Measurements from ENCODE around the gene GRIK3. TPM values are rescaled to one million over a fixed set of nuclear protein-coding genes. Genes with fewer than 3 reads are reported as not detected.

GRIK3 gene
- polyA plus RNA-seq, 2 of the 4 experiments (the other 2 are of a cell fraction), result not detected

DNA sequence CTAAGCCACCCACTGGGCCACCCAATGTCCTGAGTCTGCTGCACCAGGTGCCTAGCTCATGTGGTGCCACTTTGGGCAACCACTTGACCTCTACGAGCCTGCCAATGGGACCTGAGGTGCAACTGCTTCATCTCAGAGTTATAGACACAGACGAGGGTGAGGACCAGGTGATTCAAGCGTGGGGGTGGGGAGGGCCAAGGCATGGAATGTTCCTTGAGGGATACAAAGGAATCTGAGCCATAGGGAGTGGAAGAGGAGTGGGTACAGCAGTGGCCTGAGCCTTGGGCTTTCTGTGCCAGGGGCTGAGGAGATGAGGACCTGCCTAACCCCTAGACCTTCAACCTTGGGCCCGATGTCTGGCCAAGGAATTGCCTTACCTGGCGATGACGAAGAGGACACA lies 209.1 kb downstream of the GRIK3 start:
- H3K4me1 ChIP-seq, result no peaks in the 10 kb centered on the region
- H3K4me3 ChIP-seq, result no peak overlapping the region
- H3K27ac ChIP-seq, result no peak overlapping the region
- CTCF ChIA-PET, result no interaction called here
- ATAC-seq (no peak), FAIRE-seq (no peak), DNase-seq (ENCODE audit: low read depth in 1 of 2, low spot score in 1 of 2) (no peak)
- no peak overlapping the region for H3K4me2 ChIP-seq
- POLR2A ChIA-PET, result no interaction called here
- no peaks in the 10 kb centered on the region for H3K9me3 ChIP-seq
- TF ChIP-seq HOXB5 (CRISPR knock-in tag; IDR thresholded peaks at IDR 0.05), result no peak
- TF ChIP-seq CHD4 (IDR thresholded peaks at IDR 0.05; ENCODE audit: borderline replicate concordance), result no peak
- no peak for TF ChIP-seq HOXA7 (CRISPR knock-in tag; IDR thresholded peaks at IDR 0.05)
- TF ChIP-seq, protein P1, sequence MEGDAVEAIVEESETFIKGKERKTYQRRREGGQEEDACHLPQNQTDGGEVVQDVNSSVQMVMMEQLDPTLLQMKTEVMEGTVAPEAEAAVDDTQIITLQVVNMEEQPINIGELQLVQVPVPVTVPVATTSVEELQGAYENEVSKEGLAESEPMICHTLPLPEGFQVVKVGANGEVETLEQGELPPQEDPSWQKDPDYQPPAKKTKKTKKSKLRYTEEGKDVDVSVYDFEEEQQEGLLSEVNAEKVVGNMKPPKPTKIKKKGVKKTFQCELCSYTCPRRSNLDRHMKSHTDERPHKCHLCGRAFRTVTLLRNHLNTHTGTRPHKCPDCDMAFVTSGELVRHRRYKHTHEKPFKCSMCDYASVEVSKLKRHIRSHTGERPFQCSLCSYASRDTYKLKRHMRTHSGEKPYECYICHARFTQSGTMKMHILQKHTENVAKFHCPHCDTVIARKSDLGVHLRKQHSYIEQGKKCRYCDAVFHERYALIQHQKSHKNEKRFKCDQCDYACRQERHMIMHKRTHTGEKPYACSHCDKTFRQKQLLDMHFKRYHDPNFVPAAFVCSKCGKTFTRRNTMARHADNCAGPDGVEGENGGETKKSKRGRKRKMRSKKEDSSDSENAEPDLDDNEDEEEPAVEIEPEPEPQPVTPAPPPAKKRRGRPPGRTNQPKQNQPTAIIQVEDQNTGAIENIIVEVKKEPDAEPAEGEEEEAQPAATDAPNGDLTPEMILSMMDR (IDR thresholded peaks at IDR 0.05), result no peak
- 29% methylated on average over 5 of the region's 6 CpGs for WGBS (ENCODE audit: missing lambda C conversion rate)

DNA sequence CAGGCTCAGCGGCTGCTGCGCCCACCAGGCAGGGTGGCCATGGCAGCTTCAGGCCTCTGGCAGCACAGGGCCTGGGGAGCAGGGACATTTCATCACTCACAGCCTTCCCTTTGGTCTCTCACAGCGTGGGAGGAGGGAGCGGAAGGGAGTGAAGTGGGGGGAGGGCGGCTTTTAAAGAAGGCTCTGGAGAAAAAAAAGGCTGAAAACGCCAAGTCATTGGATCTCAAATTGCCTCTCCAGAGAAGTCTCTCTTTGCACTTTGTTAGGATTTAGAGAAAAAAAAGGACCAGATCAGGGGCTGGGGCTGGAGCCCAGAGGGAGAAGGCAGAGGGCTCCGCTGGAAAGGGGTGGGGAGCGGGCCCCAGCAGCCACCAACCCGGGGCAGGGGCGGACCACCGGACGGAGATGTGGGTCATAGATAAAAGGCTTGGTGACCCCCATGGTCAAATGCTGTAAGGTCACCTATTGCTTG lies 209.9 kb downstream of the GRIK3 start:
- no peak for DNase-seq (ENCODE audit: low read depth in 1 of 2, low spot score in 1 of 2)
- no peak for FAIRE-seq
- no peak for ATAC-seq
- CTCF ChIA-PET, result no interaction called here
- Histone ChIP-seq H3K4me3 (no peak overlapping the region), H3K4me1 (no peaks in the 10 kb centered on the region), H3K4me2 (no peak overlapping the region), H3K27ac (no peak overlapping the region), H3K9me3 (no peaks in the 10 kb centered on the region)
- POLR2A ChIA-PET, result no interaction called here
- 30% methylated on average over 9 of the region's 12 CpGs for WGBS (ENCODE audit: missing lambda C conversion rate)
- TF ChIP-seq FOSB (CRISPR knock-in tag; IDR thresholded peaks at IDR 0.05) (no peak), RCOR1 (IDR thresholded peaks at IDR 0.05; ENCODE audit: low read depth, low read length) (no peak), HOXB13 (CRISPR knock-in tag; IDR thresholded peaks at IDR 0.05; ENCODE audit: low read depth) (no peak), SREBF2 (IDR thresholded peaks at IDR 0.05) (no peak), CHD2 (IDR thresholded peaks at IDR 0.05; ENCODE audit: low read length, partially characterized antibody) (no peak), BHLHE40 (IDR thresholded peaks at IDR 0.05; ENCODE audit: low read depth, low read length) (no peak)

- Histone ChIP-seq H3K27ac (no peak overlapping the region), H3K9me3 (no peaks in the 10 kb centered on the region), H3K4me3 (no peak overlapping the region), H3K4me2 (no peak overlapping the region), H3K4me1 (no peaks in the 10 kb centered on the region)
- no CpG with 5 or more reads among the region's 2 CpGs for WGBS (ENCODE audit: missing lambda C conversion rate)
- POLR2A ChIA-PET, result no interaction called here
- DNase-seq (ENCODE audit: low read depth in 1 of 2, low spot score in 1 of 2), result no peak
- no peak for TF ChIP-seq ZFP36 (IDR thresholded peaks at IDR 0.05; ENCODE audit: borderline replicate concordance, partially characterized antibody)
- TF ChIP-seq RAD21 (conservative IDR thresholded peaks at IDR 0.05 in 1 of 2, IDR thresholded peaks at IDR 0.05 in 1 of 2), result no peak
- TF ChIP-seq NFE2L2 (conservative IDR thresholded peaks at IDR 0.05; ENCODE audit: low read length), result no peak
- TF ChIP-seq PHF8 (IDR thresholded peaks at IDR 0.05; ENCODE audit: borderline replicate concordance, low read depth), result no peak
- no peak for TF ChIP-seq HOXB13 (CRISPR knock-in tag; IDR thresholded peaks at IDR 0.05; ENCODE audit: low read depth)
- TF ChIP-seq EHMT2 (IDR thresholded peaks at IDR 0.05; ENCODE audit: low read depth), result no peak
- no peak for TF ChIP-seq SREBF2 (IDR thresholded peaks at IDR 0.05)
- TF ChIP-seq, protein P2, sequence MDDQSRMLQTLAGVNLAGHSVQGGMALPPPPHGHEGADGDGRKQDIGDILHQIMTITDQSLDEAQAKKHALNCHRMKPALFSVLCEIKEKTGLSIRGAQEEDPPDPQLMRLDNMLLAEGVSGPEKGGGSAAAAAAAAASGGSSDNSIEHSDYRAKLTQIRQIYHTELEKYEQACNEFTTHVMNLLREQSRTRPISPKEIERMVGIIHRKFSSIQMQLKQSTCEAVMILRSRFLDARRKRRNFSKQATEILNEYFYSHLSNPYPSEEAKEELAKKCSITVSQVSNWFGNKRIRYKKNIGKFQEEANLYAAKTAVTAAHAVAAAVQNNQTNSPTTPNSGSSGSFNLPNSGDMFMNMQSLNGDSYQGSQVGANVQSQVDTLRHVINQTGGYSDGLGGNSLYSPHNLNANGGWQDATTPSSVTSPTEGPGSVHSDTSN (IDR thresholded peaks at IDR 0.05), result no peak
- no peak for TF ChIP-seq MAFK (IDR thresholded peaks at IDR 0.05; ENCODE audit: partially characterized antibody)
- no peak for TF ChIP-seq CEBPB (IDR thresholded peaks at IDR 0.05)
- no peak for TF ChIP-seq HES2 (IDR thresholded peaks at IDR 0.05)
- TF ChIP-seq, protein P3, sequence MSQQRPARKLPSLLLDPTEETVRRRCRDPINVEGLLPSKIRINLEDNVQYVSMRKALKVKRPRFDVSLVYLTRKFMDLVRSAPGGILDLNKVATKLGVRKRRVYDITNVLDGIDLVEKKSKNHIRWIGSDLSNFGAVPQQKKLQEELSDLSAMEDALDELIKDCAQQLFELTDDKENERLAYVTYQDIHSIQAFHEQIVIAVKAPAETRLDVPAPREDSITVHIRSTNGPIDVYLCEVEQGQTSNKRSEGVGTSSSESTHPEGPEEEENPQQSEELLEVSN (IDR thresholded peaks at IDR 0.05; ENCODE audit: borderline replicate concordance, low read depth), result no peak
- TF ChIP-seq, protein P4, sequence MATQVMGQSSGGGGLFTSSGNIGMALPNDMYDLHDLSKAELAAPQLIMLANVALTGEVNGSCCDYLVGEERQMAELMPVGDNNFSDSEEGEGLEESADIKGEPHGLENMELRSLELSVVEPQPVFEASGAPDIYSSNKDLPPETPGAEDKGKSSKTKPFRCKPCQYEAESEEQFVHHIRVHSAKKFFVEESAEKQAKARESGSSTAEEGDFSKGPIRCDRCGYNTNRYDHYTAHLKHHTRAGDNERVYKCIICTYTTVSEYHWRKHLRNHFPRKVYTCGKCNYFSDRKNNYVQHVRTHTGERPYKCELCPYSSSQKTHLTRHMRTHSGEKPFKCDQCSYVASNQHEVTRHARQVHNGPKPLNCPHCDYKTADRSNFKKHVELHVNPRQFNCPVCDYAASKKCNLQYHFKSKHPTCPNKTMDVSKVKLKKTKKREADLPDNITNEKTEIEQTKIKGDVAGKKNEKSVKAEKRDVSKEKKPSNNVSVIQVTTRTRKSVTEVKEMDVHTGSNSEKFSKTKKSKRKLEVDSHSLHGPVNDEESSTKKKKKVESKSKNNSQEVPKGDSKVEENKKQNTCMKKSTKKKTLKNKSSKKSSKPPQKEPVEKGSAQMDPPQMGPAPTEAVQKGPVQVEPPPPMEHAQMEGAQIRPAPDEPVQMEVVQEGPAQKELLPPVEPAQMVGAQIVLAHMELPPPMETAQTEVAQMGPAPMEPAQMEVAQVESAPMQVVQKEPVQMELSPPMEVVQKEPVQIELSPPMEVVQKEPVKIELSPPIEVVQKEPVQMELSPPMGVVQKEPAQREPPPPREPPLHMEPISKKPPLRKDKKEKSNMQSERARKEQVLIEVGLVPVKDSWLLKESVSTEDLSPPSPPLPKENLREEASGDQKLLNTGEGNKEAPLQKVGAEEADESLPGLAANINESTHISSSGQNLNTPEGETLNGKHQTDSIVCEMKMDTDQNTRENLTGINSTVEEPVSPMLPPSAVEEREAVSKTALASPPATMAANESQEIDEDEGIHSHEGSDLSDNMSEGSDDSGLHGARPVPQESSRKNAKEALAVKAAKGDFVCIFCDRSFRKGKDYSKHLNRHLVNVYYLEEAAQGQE (IDR thresholded peaks at IDR 0.05), result no peak
- no peak for FAIRE-seq
- ATAC-seq, result no peak
- CTCF ChIA-PET, result no interaction called here
Observed at GRCh38 chr1:36822648-36823047, 211.7 kb downstream of the GRIK3 start.
